Measurements from ENCODE around the gene AKR7A3. TPM values are rescaled to one million over a fixed set of nuclear protein-coding genes. Genes with fewer than 3 reads are reported as not detected.

AKR7A3 gene
- total and polyA plus RNA-seq, 10 of the 15 experiments (the other 5 are each of a cell fraction or from before 2014, with no cell fraction given): 0.10 to 1.1 (median 0.25) TPM; not detected in 2

DNA sequence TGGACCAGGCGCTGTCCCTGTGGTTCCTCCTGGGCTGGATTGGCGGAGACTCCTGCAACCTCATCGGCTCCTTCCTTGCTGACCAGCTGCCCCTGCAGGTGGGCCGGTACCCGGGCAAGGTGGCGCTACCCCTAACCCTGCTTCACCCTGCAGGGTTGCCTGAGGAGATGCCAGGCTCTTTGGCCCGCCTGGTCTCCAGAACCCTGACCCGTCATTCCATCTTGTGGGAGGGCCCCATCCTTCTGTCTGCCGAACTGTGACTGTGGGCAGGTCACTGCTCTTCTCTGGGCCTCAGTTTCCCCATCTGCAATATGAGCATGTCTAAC, 36.1 kb upstream of the AKR7A3 start (continued):
- TF ChIP-seq CEBPZ (IDR thresholded peaks at IDR 0.05; ENCODE audit: low read depth, low read length) (no peak), WRNIP1 (IDR thresholded peaks at IDR 0.05; ENCODE audit: borderline replicate concordance, low read depth, low read length) (no peak), RAD21 (IDR thresholded peaks at IDR 0.05; ENCODE audit: insufficient read depth, low read depth, low read length) (no peak)

DNA sequence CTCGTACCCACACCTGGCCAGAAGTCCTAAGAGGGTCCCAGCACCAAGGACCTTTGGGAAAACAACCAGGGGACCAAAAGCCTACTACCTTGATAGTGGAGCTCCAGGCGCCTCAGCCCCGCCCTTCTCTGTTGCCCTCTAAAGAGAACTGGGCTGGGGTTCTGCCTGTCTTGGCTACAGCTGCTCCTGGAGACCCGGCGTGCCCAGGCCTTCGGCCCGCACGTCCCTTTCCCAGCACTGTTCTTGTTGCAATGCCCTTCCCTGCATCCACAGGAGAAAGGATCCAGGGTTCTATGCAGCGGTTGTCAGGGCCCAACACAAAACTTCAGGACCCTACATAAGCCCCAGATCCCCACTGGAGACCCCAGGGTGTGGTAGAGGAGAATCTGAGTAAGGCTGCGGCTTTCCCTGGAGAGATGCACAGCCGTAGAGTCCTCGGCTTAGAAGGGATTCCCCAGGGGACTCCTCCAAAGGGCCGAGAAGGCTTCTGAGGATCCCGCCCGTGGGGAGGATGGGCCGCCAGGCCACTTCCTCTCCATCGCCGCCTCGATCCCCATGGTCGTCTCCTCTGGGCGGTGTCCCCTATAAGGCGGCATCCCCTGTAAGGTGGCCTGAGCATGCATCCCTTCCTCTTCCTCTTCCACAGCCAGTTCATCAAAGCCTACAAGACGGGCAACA, 35.6 kb upstream of the AKR7A3 start:
- ChIA-PET SMC1A (ENCODE audit: uncharacterized antibody, unreplicated experiment) (no interaction called here), CTCF (no interaction called here), POLR2A (no interaction called here), RAD21 (ENCODE audit: unreplicated experiment) (no interaction called here)
- H2AFZ ChIP-seq (ENCODE audit: control insufficient read depth, low read depth, low read length): no peak overlapping the region
- no peak overlapping the region for H3K4me3 ChIP-seq
- no TSS peak for BruUV-seq (replicated peaks)
- H3K27me3 ChIP-seq (replicated peaks in 1 of 2; ENCODE audit: control insufficient read depth in 2 of 2, insufficient read depth in 2 of 2, low read length in 1 of 2): no peaks in the 10 kb centered on the region
- peaks cover 4 to 12% of the 10 kb centered on the region in 2 experiments; a peak in 3 of 4 replicates for H3K36me3 ChIP-seq (ENCODE audit: control insufficient read depth in 2 of 2, insufficient read depth in 2 of 2, low read length in 1 of 2)
- no peaks in the 10 kb centered on the region for H3K4me1 ChIP-seq (ENCODE audit: control insufficient read depth, insufficient read depth, low read length)
- no peak for ATAC-seq
- no peak for DNase-seq (ENCODE audit: low read depth, low spot score)
- no peak overlapping the region for H3K27ac ChIP-seq (ENCODE audit: control insufficient read depth, insufficient read depth)
- no peaks in the 10 kb centered on the region for H3K9me3 ChIP-seq (replicated peaks; ENCODE audit: control insufficient read depth, insufficient read depth, low read length)
- intact Hi-C loops (cut with micrococcal nuclease; ENCODE audit: unreplicated experiment) (no loop called here), in situ Hi-C loops (cut with MboI) (no loop called here)
- H3K4me2 ChIP-seq (ENCODE audit: control insufficient read depth, insufficient read depth): no peak overlapping the region
- WGBS (ENCODE audit: insufficient coverage, insufficient replicate concordance, low lambda C conversion rate, missing lambda C conversion rate): 94% methylated on average over 23 of the region's 23 CpGs
- no peaks in the 10 kb centered on the region for H4K20me1 ChIP-seq (ENCODE audit: control insufficient read depth, insufficient read depth)
- no peaks in the 10 kb centered on the region for H3K79me2 ChIP-seq (ENCODE audit: control insufficient read depth, insufficient read depth, low read length)
- FAIRE-seq: no peak
- H3K9ac ChIP-seq (ENCODE audit: control insufficient read depth, insufficient read depth, low read length): no peak overlapping the region
- TF ChIP-seq SRF (IDR thresholded peaks at IDR 0.05; ENCODE audit: low read depth in 2 of 2, low read length in 2 of 2): no peak
- TF ChIP-seq NFXL1 (IDR thresholded peaks at IDR 0.05; ENCODE audit: borderline replicate concordance): no peak
- TF ChIP-seq RUNX3 (IDR thresholded peaks at IDR 0.05; ENCODE audit: low read length): no peak
- TF ChIP-seq CREB1 (IDR thresholded peaks at IDR 0.05; ENCODE audit: low read depth): no peak
- no peak for TF ChIP-seq ELK1 (IDR thresholded peaks at IDR 0.05; ENCODE audit: low read depth, low read length)
- TF ChIP-seq FOXK2 (IDR thresholded peaks at IDR 0.05): no peak
- no peak for TF ChIP-seq JUND (IDR thresholded peaks at IDR 0.05; ENCODE audit: low read depth, low read length)
- TF ChIP-seq, protein P1, sequence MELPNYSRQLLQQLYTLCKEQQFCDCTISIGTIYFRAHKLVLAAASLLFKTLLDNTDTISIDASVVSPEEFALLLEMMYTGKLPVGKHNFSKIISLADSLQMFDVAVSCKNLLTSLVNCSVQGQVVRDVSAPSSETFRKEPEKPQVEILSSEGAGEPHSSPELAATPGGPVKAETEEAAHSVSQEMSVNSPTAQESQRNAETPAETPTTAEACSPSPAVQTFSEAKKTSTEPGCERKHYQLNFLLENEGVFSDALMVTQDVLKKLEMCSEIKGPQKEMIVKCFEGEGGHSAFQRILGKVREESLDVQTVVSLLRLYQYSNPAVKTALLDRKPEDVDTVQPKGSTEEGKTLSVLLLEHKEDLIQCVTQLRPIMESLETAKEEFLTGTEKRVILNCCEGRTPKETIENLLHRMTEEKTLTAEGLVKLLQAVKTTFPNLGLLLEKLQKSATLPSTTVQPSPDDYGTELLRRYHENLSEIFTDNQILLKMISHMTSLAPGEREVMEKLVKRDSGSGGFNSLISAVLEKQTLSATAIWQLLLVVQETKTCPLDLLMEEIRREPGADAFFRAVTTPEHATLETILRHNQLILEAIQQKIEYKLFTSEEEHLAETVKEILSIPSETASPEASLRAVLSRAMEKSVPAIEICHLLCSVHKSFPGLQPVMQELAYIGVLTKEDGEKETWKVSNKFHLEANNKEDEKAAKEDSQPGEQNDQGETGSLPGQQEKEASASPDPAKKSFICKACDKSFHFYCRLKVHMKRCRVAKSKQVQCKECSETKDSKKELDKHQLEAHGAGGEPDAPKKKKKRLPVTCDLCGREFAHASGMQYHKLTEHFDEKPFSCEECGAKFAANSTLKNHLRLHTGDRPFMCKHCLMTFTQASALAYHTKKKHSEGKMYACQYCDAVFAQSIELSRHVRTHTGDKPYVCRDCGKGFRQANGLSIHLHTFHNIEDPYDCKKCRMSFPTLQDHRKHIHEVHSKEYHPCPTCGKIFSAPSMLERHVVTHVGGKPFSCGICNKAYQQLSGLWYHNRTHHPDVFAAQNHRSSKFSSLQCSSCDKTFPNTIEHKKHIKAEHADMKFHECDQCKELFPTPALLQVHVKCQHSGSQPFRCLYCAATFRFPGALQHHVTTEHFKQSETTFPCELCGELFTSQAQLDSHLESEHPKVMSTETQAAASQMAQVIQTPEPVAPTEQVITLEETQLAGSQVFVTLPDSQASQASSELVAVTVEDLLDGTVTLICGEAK (IDR thresholded peaks at IDR 0.05; ENCODE audit: borderline replicate concordance): no peak
- TF ChIP-seq CBFB (IDR thresholded peaks at IDR 0.05; ENCODE audit: low read depth): no peak

All from GM12878 (cell line).